Endothelial cell of umbilical vein (primary cell): ENCODE measurements around the gene LRCOL1. TPM values are rescaled to one million over a fixed set of nuclear protein-coding genes. Genes with fewer than 3 reads are reported as not detected.

Experiments used
- BruUV-seq: library from RNA; stranded (reverse); fragments of 400-500 nt; replicated peaks from 2 replicates; lab custom pipeline; 2021; lab: Mats Ljungman, UMichigan
- CTCF ChIA-PET: fragments of 300-600, 350-600 bp; sonication (Branson Sonifier 250); formaldehyde crosslinking; loops from one replicate; lab custom pipeline; 2021; ENCODE audit warnings: antibody characterized with exemption, inconsistent platforms; lab: Charles Lee
- POLR2A ChIA-PET: fragments of 300-600, 350-600 bp; sonication (Branson Sonifier 250); formaldehyde crosslinking; loops from one replicate; lab custom pipeline; 2021; ENCODE audit warnings: antibody characterized with exemption, inconsistent platforms; lab: Charles Lee
- DNase-seq: peaks from one replicate; pipeline ENCODE4 v3.0.0-alpha.2; 2011; ENCODE audit warnings: low read depth, low spot score
- FAIRE-seq: peaks from 2 replicates; lab custom pipeline; 2011; peaks lifted over from hg19 to GRCh38; lab: Jason Lieb, UNC
- H2AFZ ChIP-seq: 2 replicates; pipeline ENCODE4 v1.6.0; 2012; ENCODE audit warnings: low read depth, low read length, control low read depth, inconsistent platforms
- H3K27ac ChIP-seq: 2 replicates; pipeline ENCODE4 v1.5.1; 2011; ENCODE audit warnings: low read depth, mild to moderate bottlenecking, control low read depth, low read length, moderate library complexity; ENCODE audit not compliant: insufficient read depth
- H3K27me3 ChIP-seq, 2 experiments: 2 replicates each; pipeline versions ENCODE4 v1.6.0 to v1.6.1; 2011; ENCODE audit warnings: low read length in 2 of 2, mixed read lengths in 1 of 2; ENCODE audit not compliant: control insufficient read depth in 2 of 2, insufficient read depth in 2 of 2
- H3K36me3 ChIP-seq, 2 experiments: 2 replicates in 1 of 2; 3 replicates in 1 of 2; pipeline ENCODE4 v1.5.1; 2011; ENCODE audit warnings: low read length in 2 of 2, mild to moderate bottlenecking in 1 of 2, moderate library complexity in 1 of 2; ENCODE audit not compliant: control insufficient read depth in 2 of 2, insufficient read depth in 2 of 2; ENCODE audit errors: extremely low read depth in 1 of 2
- H3K4me1 ChIP-seq: 3 replicates; pipeline ENCODE4 v1.5.1; 2011; ENCODE audit warnings: mild to moderate bottlenecking, low read length; ENCODE audit not compliant: control insufficient read depth, insufficient read depth; ENCODE audit errors: extremely low read depth
- H3K4me2 ChIP-seq: 2 replicates; pipeline ENCODE4 v1.6.1; 2011; ENCODE audit warnings: low read length, control low read depth, mixed read lengths; ENCODE audit not compliant: insufficient read depth
- H3K4me3 ChIP-seq, 3 experiments: fragments of 200-600 bp in 1 of 3; sonication (generic), shearing (Covaris generic) in 1 of 3; replicated peaks in 1 of 3; 2 replicates each; pipeline ENCODE4 v1.5.1; 2011 to 2016; ENCODE audit warnings: control low read depth in 3 of 3, low read length in 3 of 3, mild to moderate bottlenecking in 2 of 3, inconsistent platforms in 1 of 3, low read depth in 1 of 3, moderate library complexity in 1 of 3; ENCODE audit not compliant: insufficient read depth in 1 of 3
- H3K79me2 ChIP-seq: 2 replicates; pipeline ENCODE4 v1.6.0; 2012; ENCODE audit warnings: low read length, inconsistent platforms; ENCODE audit not compliant: control insufficient read depth, insufficient read depth
- H3K9ac ChIP-seq: replicated peaks from 2 replicates; pipeline ENCODE3; 2011; ENCODE audit warnings: low read length, control low read depth; ENCODE audit not compliant: insufficient read depth; ENCODE audit errors: extremely low read depth
- H3K9me1 ChIP-seq: replicated peaks from 3 replicates; pipeline ENCODE4 v1.6.0; 2011; ENCODE audit warnings: mild to moderate bottlenecking, low read length; ENCODE audit not compliant: control insufficient read depth, insufficient read depth; ENCODE audit errors: extremely low read depth
- H3K9me3 ChIP-seq: replicated peaks from 2 replicates; pipeline ENCODE4 v1.5.1; 2012; ENCODE audit warnings: low read length, inconsistent platforms; ENCODE audit not compliant: control insufficient read depth, insufficient read depth
- H4K20me1 ChIP-seq: replicated peaks from 2 replicates; pipeline ENCODE3; 2011; ENCODE audit warnings: mild to moderate bottlenecking, low read length; ENCODE audit not compliant: control insufficient read depth, insufficient read depth; ENCODE audit errors: extremely low read depth
- CTCF ChIP-seq, 2 donors: IDR thresholded peaks; 1 replicate in 1 of 2; 2 replicates in 1 of 2; pipeline ENCODE4 v1.5.1; 2011; ENCODE audit warnings: low read length in 2 of 2, mild to moderate bottlenecking in 2 of 2, moderate library complexity in 2 of 2, control low read depth in 1 of 2, inconsistent platforms in 1 of 2, low read depth in 1 of 2; ENCODE audit not compliant: insufficient read depth in 1 of 2; ENCODE audit errors: extremely low read depth in 1 of 2
- POLR2A ChIP-seq: IDR thresholded peaks from 2 replicates; pipeline ENCODE4 v1.6.1; 2012; ENCODE audit warnings: low read depth, mild to moderate bottlenecking, control low read depth, low read length
- POLR2AphosphoS5 ChIP-seq: IDR thresholded peaks from 2 replicates; pipeline ENCODE4 v1.6.1; 2012; ENCODE audit warnings: low read depth, mild to moderate bottlenecking, control low read depth, low read length, moderate library complexity; ENCODE audit not compliant: insufficient read depth
- dilution Hi-C: fragments of 300-500 bp; cut with MboI; formaldehyde crosslinking; loops from one replicate; pipeline ENCODE4 v1.15.0; 2019; ENCODE audit warnings: low sequenced_read_pairs; ENCODE audit not compliant: extremely low pct_ligation_motif_present
- intact Hi-C: fragments of 100-400 bp; cut with micrococcal nuclease; formaldehyde crosslinking; loops from one replicate; pipeline ENCODE4 v1.10.0; 2022
- polyA plus RNA-seq, 4 experiments: library from polyadenylated mRNA; depleted of rRNA in 3 of 4; stranded (reverse) in 3 of 4; unstranded in 1 of 4; fragments of >200 nt; gene quantifications; 2 replicates each; pipeline versions ENCODE4 v1.2.1 to v1.2.3, GENCODE V29; 2011 to 2012; ENCODE audit warnings: missing spikeins in 1 of 4
- total RNA-seq: library from RNA; stranded (reverse); gene quantifications from 2 replicates; pipeline ENCODE4 v1.2.3, GENCODE V29; 2021

Gene LRCOL1
- total and polyA plus RNA-seq, 2 donors (not counting 3 experiments of a cell fraction or from before 2014, with no cell fraction given), result 1.2 to 1.5 TPM

- dilution Hi-C loops, result no loop called here
- POLR2A ChIA-PET, result no interaction called here
Observed at GRCh38 chr12:132558042-132558856, 52.1 kb downstream of the LRCOL1 start.

More at GRCh38 chr12:132558042-132558856, 52.1 kb downstream of the LRCOL1 start:
- TF ChIP-seq POLR2AphosphoS5, result no peak
- TF ChIP-seq POLR2A, result no peak
- no peak for TF ChIP-seq CTCF (IDR thresholded peaks at IDR 0.05; ENCODE audit: extremely low read depth in 1 of 2, insufficient read depth in 1 of 2, low read depth in 1 of 2, low read length in 2 of 2)
- BruUV-seq, result no TSS peak
- H3K9ac ChIP-seq, result no peak overlapping the region
- no peaks in the 10 kb centered on the region for H3K9me3 ChIP-seq
- H4K20me1 ChIP-seq, result no peaks in the 10 kb centered on the region
- H3K36me3 ChIP-seq, result no peaks in the 10 kb centered on the region
- peaks cover 5% of the 10 kb centered on the region for H3K4me1 ChIP-seq
- DNase-seq, result no peak
- H3K27ac ChIP-seq, result no peak overlapping the region
- no peak for FAIRE-seq
- H3K79me2 ChIP-seq, result peaks cover 25% of the 10 kb centered on the region
- H3K27me3 ChIP-seq, result no peaks in the 10 kb centered on the region
- H2AFZ ChIP-seq, result no peak overlapping the region
- no peak overlapping the region for H3K4me3 ChIP-seq
- CTCF ChIA-PET, result interaction anchor here (1.4 kb wide), 1 partner anchor 56 kb away, joined by 4 read pairs; no protein-coding TSS in a partner anchor
- intact Hi-C loops, result no loop called here
- no peak overlapping the region for H3K4me2 ChIP-seq
- H3K9me1 ChIP-seq, result no peaks in the 10 kb centered on the region
